Measurements from ENCODE around the gene CRYZ.
A peak's percentile ranks its signal among the peaks of the same experiment; 100 is the strongest.

Gene CRYZ

GRCh38 chr1:74729741-74730478 is 2.9 kb downstream of the CRYZ start:
- peak; percentile 55 for DNase-seq (ENCODE audit: low read depth)

- DNase-seq (ENCODE audit: low read depth): no peak
Measured at GRCh38 chr1:74728736-74729135, 4.1 kb downstream of the CRYZ start.

- DNase-seq (ENCODE audit: low read depth): no peak
Measured at GRCh38 chr1:74726063-74726462, 6.8 kb downstream of the CRYZ start.

- no peak for DNase-seq (ENCODE audit: low read depth)
Measured at GRCh38 chr1:74717626-74718025, 15.2 kb downstream of the CRYZ start.

- no peak for DNase-seq (ENCODE audit: low read depth)
Measured at GRCh38 chr1:74716822-74717221, 16.0 kb downstream of the CRYZ start.

- DNase-seq (ENCODE audit: low read depth): no peak
Measured at GRCh38 chr1:74715806-74716205, 17.0 kb downstream of the CRYZ start.

GRCh38 chr1:74715236-74715502 is 17.7 kb downstream of the CRYZ start:
- no peak for DNase-seq (ENCODE audit: low read depth)

GRCh38 chr1:74714429-74715235 is 18.2 kb downstream of the CRYZ start:
- DNase-seq (ENCODE audit: low read depth): no peak

- no peak for DNase-seq (ENCODE audit: low read depth)
Measured at GRCh38 chr1:74713849-74714248, 19.0 kb downstream of the CRYZ start.

GRCh38 chr1:74712881-74713280 is 20.0 kb downstream of the CRYZ start:
- DNase-seq (ENCODE audit: low read depth): peak; percentile 41

GRCh38 chr1:74703386-74704182 is 29.3 kb downstream of the CRYZ start:
- DNase-seq (ENCODE audit: low read depth): no peak

GRCh38 chr1:74699331-74699730 is 33.5 kb downstream of the CRYZ start:
- no peak for DNase-seq (ENCODE audit: low read depth)

- DNase-seq (ENCODE audit: low read depth): no peak
Measured at GRCh38 chr1:74697832-74698231, 35.0 kb downstream of the CRYZ start.

- no peak for DNase-seq (ENCODE audit: low read depth)
Measured at GRCh38 chr1:74693473-74693872, 39.4 kb downstream of the CRYZ start.

GRCh38 chr1:74690909-74691308 is 41.9 kb downstream of the CRYZ start:
- no peak for DNase-seq (ENCODE audit: low read depth)

GRCh38 chr1:74690364-74690696 is 42.5 kb downstream of the CRYZ start:
- DNase-seq (ENCODE audit: low read depth): no peak

GRCh38 chr1:74689621-74690363 is 43.1 kb downstream of the CRYZ start:
- DNase-seq (ENCODE audit: low read depth): peak; percentile 51

GRCh38 chr1:74686928-74687327 is 45.9 kb downstream of the CRYZ start:
- DNase-seq (ENCODE audit: low read depth): no peak

GRCh38 chr1:74684301-74684700 is 48.5 kb downstream of the CRYZ start:
- DNase-seq (ENCODE audit: low read depth): no peak

GRCh38 chr1:74683656-74684055 is 49.2 kb downstream of the CRYZ start:
- DNase-seq (ENCODE audit: low read depth): no peak

GRCh38 chr1:74681851-74682250 is 51.0 kb downstream of the CRYZ start:
- no peak for DNase-seq (ENCODE audit: low read depth)

GRCh38 chr1:74681449-74681848 is 51.4 kb downstream of the CRYZ start:
- DNase-seq (ENCODE audit: low read depth): no peak

All from iris pigment epithelial cell (primary cell).